Measurements from ENCODE around the gene PTPN11.

- TF ChIP-seq, protein P1, sequence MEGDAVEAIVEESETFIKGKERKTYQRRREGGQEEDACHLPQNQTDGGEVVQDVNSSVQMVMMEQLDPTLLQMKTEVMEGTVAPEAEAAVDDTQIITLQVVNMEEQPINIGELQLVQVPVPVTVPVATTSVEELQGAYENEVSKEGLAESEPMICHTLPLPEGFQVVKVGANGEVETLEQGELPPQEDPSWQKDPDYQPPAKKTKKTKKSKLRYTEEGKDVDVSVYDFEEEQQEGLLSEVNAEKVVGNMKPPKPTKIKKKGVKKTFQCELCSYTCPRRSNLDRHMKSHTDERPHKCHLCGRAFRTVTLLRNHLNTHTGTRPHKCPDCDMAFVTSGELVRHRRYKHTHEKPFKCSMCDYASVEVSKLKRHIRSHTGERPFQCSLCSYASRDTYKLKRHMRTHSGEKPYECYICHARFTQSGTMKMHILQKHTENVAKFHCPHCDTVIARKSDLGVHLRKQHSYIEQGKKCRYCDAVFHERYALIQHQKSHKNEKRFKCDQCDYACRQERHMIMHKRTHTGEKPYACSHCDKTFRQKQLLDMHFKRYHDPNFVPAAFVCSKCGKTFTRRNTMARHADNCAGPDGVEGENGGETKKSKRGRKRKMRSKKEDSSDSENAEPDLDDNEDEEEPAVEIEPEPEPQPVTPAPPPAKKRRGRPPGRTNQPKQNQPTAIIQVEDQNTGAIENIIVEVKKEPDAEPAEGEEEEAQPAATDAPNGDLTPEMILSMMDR (conservative IDR thresholded peaks at IDR 0.05 in 1 of 2, IDR thresholded peaks at IDR 0.05 in 1 of 2; ENCODE audit: low read depth in 1 of 2, low read length in 2 of 2), result no peak
- TF ChIP-seq EZH2 (IDR thresholded peaks at IDR 0.05; ENCODE audit: low read length, missing control alignments), result no peak
Observed at GRCh38 chr12:112463478-112463877, 44.7 kb downstream of the PTPN11 start.

All from fibroblast of lung (primary cell).